B cell (primary cell): Measurements from ENCODE around the gene ATP4B. TPM values are rescaled to one million over a fixed set of nuclear protein-coding genes. Genes with fewer than 3 reads are reported as not detected.

ENCODE experiments used
- ATAC-seq: fragments of 200-7000 bp; cut with Tn5 transposase; one replicate; pipeline ENCODE4 v1.10.0; 2021; ENCODE audit warnings: low read depth, mild to moderate bottlenecking, moderate number of reproducible peaks, moderate library complexity
- CTCF ChIA-PET: fragments of 350-600 bp; sonication (Branson Sonifier 250); formaldehyde crosslinking; loops from one replicate; lab custom pipeline; 2021; ENCODE audit warnings: antibody characterized with exemption, inconsistent platforms; lab: Charles Lee
- POLR2A ChIA-PET: fragments of 350-600 bp; sonication (Branson Sonifier 250); formaldehyde crosslinking; loops from one replicate; lab custom pipeline; 2021; ENCODE audit warnings: antibody characterized with exemption; lab: Charles Lee
- DNase-seq: peaks from one replicate; pipeline ENCODE4 v3.0.0; 2013
- H2AFZ ChIP-seq: 2 replicates; pipeline ENCODE4 v1.6.1; 2012; ENCODE audit warnings: mild to moderate bottlenecking, low read depth, low read length; ENCODE audit not compliant: insufficient read depth, poor library complexity, severe bottlenecking
- H3K27ac ChIP-seq, 2 donors: 1 replicate in 1 of 2; 2 replicates in 1 of 2; pipeline ENCODE4 v1.5.1; 2012 to 2013; ENCODE audit warnings: low read length in 2 of 2, mild to moderate bottlenecking in 2 of 2, moderate library complexity in 1 of 2
- H3K27me3 ChIP-seq, 4 experiments: fragments of 200-600 bp in 1 of 4; sonication (generic) in 1 of 4; replicated peaks in 1 of 4; 1 replicate in 2 of 4; 2 replicates in 2 of 4; pipeline versions ENCODE4 v1.6.1 to v1.7.0; 2013 to 2016; ENCODE audit warnings: low read length in 3 of 4, mild to moderate bottlenecking in 2 of 4, mixed read lengths in 1 of 4, moderate library complexity in 1 of 4; ENCODE audit not compliant: insufficient read depth in 4 of 4, control insufficient read depth in 3 of 4; ENCODE audit errors: control extremely low read depth in 1 of 4
- H3K36me3 ChIP-seq, 2 experiments: replicated peaks in 1 of 2; 1 replicate in 1 of 2; 2 replicates in 1 of 2; pipeline versions ENCODE4 v1.6.1 to v1.7.1; 2013; ENCODE audit warnings: low read length in 1 of 2; ENCODE audit not compliant: insufficient read depth in 2 of 2, control insufficient read depth in 1 of 2; ENCODE audit errors: control extremely low read depth in 1 of 2, extremely low read depth in 1 of 2
- H3K4me1 ChIP-seq, 2 donors: fragments of 200-600 bp in 1 of 2; sonication (generic) in 1 of 2; 1 replicate in 1 of 2; 2 replicates in 1 of 2; pipeline versions ENCODE4 v1.5.1 to v1.6.1; 2013 to 2017; ENCODE audit warnings: low read length in 2 of 2; ENCODE audit not compliant: control insufficient read depth in 2 of 2, insufficient read depth in 2 of 2
- H3K4me2 ChIP-seq: replicated peaks from 2 replicates; pipeline ENCODE3; 2012; ENCODE audit warnings: mild to moderate bottlenecking, low read depth, low read length; ENCODE audit not compliant: poor library complexity, severe bottlenecking
- H3K4me3 ChIP-seq, 5 experiments: fragments of 200-600 bp in 1 of 5; sonication (generic) in 1 of 5; 1 replicate in 3 of 5; 2 replicates in 2 of 5; pipeline versions ENCODE4 v1.5.1 to v1.7.0; 2011 to 2016; ENCODE audit warnings: low read length in 4 of 5, mild to moderate bottlenecking in 4 of 5, low read depth in 2 of 5, control low read depth in 1 of 5, moderate library complexity in 1 of 5; ENCODE audit not compliant: insufficient read depth in 1 of 5; ENCODE audit errors: control extremely low read depth in 1 of 5, extremely low read depth in 1 of 5
- H3K79me2 ChIP-seq: fragments of 200-600 bp; sonication (generic); one replicate; pipeline ENCODE4 v1.6.0; 2016; ENCODE audit warnings: low read length; ENCODE audit not compliant: control insufficient read depth, insufficient read depth
- H3K9ac ChIP-seq: fragments of 200-600 bp; sonication (generic); 2 replicates; pipeline ENCODE4 v1.6.1; 2017; ENCODE audit warnings: mild to moderate bottlenecking, low read length, moderate library complexity
- H3K9me3 ChIP-seq, 3 donors: one replicate each; pipeline versions ENCODE4 v1.6.1 to v1.7.1; 2013; ENCODE audit warnings: low read length in 2 of 3; ENCODE audit not compliant: control insufficient read depth in 2 of 3, insufficient read depth in 1 of 3; ENCODE audit errors: control extremely low read depth in 1 of 3
- H4K20me1 ChIP-seq: 2 replicates; pipeline ENCODE4 v1.6.0; 2012; ENCODE audit warnings: mild to moderate bottlenecking, low read length; ENCODE audit not compliant: insufficient read depth, control insufficient read depth, poor library complexity, severe bottlenecking
- H3K27ac Mint-ChIP-seq: one replicate; pipeline ENCODE4 v1.8.0; 2021; ENCODE audit warnings: mixed read lengths
- H3K27me3 Mint-ChIP-seq: one replicate; pipeline ENCODE4 v1.8.0; 2021; ENCODE audit warnings: mixed read lengths
- H3K4me1 Mint-ChIP-seq: one replicate; pipeline ENCODE4 v1.8.0; 2021; ENCODE audit warnings: mixed read lengths
- H3K4me3 Mint-ChIP-seq: one replicate; pipeline ENCODE4 v1.8.0; 2021; ENCODE audit warnings: mixed read lengths
- H3K9me3 Mint-ChIP-seq: one replicate; pipeline ENCODE4 v1.8.0; 2022; ENCODE audit warnings: mixed read lengths; ENCODE audit not compliant: insufficient read depth
- EZH2 ChIP-seq: IDR thresholded peaks from 2 replicates; pipeline ENCODE4 v1.6.1; 2012; ENCODE audit warnings: borderline replicate concordance, low read depth, mild to moderate bottlenecking, moderate library complexity, low read length; ENCODE audit not compliant: insufficient read depth, poor library complexity, severe bottlenecking
- WGBS: methylation state at CpG from one replicate; pipeline ENCODE4 v1.1.5; 2013; ENCODE audit warnings: missing lambda C conversion rate; ENCODE audit not compliant: insufficient coverage; 5-methylcytosine and 5-hydroxymethylcytosine counted together
- intact Hi-C: fragments of 100-400 bp; cut with micrococcal nuclease; formaldehyde crosslinking; loops from one replicate; pipeline ENCODE4 v1.10.0; 2022
- polyA plus RNA-seq: library from polyadenylated mRNA; depleted of rRNA; stranded (reverse); fragments of >200 nt; gene quantifications from 2 replicates; pipeline ENCODE4 v1.2.3, GENCODE V29; 2012
- total RNA-seq, 2 donors: library from RNA; stranded (reverse); fragments of 120-200 nt in 1 of 2; gene quantifications; 1 replicate in 1 of 2; 2 replicates in 1 of 2; pipeline versions ENCODE4 v1.2.3 to v1.2.4, GENCODE V29; 2013 to 2022
- TF ChIP-seq, protein P1 (sequence below): fragments of 200-600 bp; IDR thresholded peaks from one replicate; pipeline ENCODE4 v1.8.0; 2022; ENCODE audit warnings: antibody characterized with exemption, mild to moderate bottlenecking

The ATP4B gene
- total and polyA plus RNA-seq, 2 donors (not counting 1 experiment from before 2014, with no cell fraction given): not detected

DNA sequence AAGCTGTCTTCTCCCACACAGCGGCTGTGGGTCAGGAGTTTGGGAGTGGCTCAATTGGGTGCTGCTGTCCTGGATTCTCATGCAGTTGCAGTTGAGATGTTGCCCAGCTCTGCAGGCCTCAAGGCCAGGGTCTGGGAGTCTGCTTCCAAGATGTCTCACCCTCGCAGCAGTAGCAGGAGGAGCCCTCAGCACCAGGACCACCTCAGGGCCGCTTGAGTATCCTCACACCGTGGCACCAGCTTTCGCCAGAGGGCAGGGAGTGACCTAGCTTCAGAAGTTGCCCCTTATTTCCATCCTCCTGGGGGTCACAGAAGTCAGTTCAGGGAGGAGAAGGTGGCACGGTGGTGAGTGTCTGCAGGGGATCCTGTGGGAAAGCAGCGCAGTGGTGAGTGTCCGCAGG is 52.5 kb downstream of the ATP4B start:
- Histone ChIP-seq H3K4me1 (peaks cover 0 to 4% of the 10 kb centered on the region in 2 donors), H3K9me3 (peaks cover 0 to 2% (median 0%) of the 10 kb centered on the region in 3 donors), H3K9ac (no peak overlapping the region), H3K27me3 (no peaks in the 10 kb centered on the region), H2AFZ (no peak overlapping the region), H3K4me2 (no peak overlapping the region), H3K27ac (no peak overlapping the region), H3K79me2 (peaks cover 90% of the 10 kb centered on the region), H4K20me1 (peaks cover 22% of the 10 kb centered on the region), H3K4me3 (no peak overlapping the region), H3K36me3 (peaks cover 0 to 7% of the 10 kb centered on the region in 2 experiments)
- Mint-ChIP-seq H3K4me3 (no peak overlapping the region), H3K27me3 (no peaks in the 10 kb centered on the region), H3K27ac (no peak overlapping the region), H3K4me1 (peaks cover 12% of the 10 kb centered on the region), H3K9me3 (no peaks in the 10 kb centered on the region)
- ATAC-seq: no peak
- intact Hi-C loops: no loop called here
- DNase-seq: no peak
- ChIA-PET CTCF (no interaction called here), POLR2A (no interaction called here)
- WGBS: 99% methylated on average over 7 of the region's 8 CpGs
- TF ChIP-seq, protein P1, sequence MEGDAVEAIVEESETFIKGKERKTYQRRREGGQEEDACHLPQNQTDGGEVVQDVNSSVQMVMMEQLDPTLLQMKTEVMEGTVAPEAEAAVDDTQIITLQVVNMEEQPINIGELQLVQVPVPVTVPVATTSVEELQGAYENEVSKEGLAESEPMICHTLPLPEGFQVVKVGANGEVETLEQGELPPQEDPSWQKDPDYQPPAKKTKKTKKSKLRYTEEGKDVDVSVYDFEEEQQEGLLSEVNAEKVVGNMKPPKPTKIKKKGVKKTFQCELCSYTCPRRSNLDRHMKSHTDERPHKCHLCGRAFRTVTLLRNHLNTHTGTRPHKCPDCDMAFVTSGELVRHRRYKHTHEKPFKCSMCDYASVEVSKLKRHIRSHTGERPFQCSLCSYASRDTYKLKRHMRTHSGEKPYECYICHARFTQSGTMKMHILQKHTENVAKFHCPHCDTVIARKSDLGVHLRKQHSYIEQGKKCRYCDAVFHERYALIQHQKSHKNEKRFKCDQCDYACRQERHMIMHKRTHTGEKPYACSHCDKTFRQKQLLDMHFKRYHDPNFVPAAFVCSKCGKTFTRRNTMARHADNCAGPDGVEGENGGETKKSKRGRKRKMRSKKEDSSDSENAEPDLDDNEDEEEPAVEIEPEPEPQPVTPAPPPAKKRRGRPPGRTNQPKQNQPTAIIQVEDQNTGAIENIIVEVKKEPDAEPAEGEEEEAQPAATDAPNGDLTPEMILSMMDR: no peak
- no peak for TF ChIP-seq EZH2

DNA sequence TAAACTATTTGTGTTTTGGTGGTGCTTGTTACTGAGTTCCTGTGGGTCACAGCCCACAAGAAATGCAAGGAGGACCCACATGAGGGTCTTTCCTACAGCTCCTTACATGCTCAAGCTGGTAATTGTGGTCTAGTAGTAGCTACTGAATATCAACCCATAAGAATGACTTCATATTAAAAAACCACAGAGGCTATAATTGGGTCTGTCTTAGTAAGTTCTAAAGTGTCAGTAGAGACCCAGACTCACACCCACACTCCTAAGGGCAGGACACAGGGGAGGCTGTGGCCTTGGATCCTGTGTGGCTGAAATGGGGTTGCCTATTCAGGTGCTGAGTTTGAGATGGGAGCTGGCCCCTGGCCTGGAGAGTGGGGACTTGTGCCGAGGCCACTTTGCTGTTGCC is 53.8 kb downstream of the ATP4B start:
- Mint-ChIP-seq H3K4me3 (no peak overlapping the region), H3K4me1 (peaks cover 11% of the 10 kb centered on the region), H3K27me3 (no peaks in the 10 kb centered on the region), H3K9me3 (no peaks in the 10 kb centered on the region), H3K27ac (no peak overlapping the region)
- ATAC-seq (no peak), DNase-seq (no peak)
- H3K4me1 ChIP-seq: peaks cover 0 to 4% of the 10 kb centered on the region in 2 donors
- H3K27ac ChIP-seq: no peak overlapping the region
- H2AFZ ChIP-seq: no peak overlapping the region
- intact Hi-C loops: no loop called here
- peaks cover 0 to 15% (median 0%) of the 10 kb centered on the region in 3 donors for H3K9me3 ChIP-seq
- POLR2A ChIA-PET: no interaction called here
- H3K27me3 ChIP-seq: no peaks in the 10 kb centered on the region
- no peak overlapping the region for H3K4me2 ChIP-seq
- no peak for TF ChIP-seq EZH2
- TF ChIP-seq, protein P1: no peak
- peaks cover 91% of the 10 kb centered on the region for H3K79me2 ChIP-seq
- H3K9ac ChIP-seq: no peak overlapping the region
- 95% methylated on average over 1 of the region's 1 CpG for whole genome bisulfite sequencing
- CTCF ChIA-PET: no interaction called here
- H3K36me3 ChIP-seq: peaks cover 0 to 12% of the 10 kb centered on the region in 2 experiments
- no peak overlapping the region for H3K4me3 ChIP-seq
- H4K20me1 ChIP-seq: peaks cover 19% of the 10 kb centered on the region
